T47D (cell line): ENCODE measurements around the gene LGALS3BP.
A peak's percentile ranks its signal among the peaks of the same experiment; 100 is the strongest.

Source experiments
- DNase-seq, 2 experiments: peaks; one replicate each; pipeline versions ENCODE4 v3.0.0 to v3.0.0-alpha.2; 2011 to 2012; ENCODE audit warnings: low read depth in 1 of 2, low spot score in 1 of 2
- JUND ChIP-seq: IDR thresholded peaks from 2 replicates; pipeline ENCODE4 v1.6.1; 2012; ENCODE audit warnings: low read depth
- in situ Hi-C: cut with HindIII; loops from 2 replicates; pipeline ENCODE4 v1.10.0; 2016; ENCODE audit warnings: low sequenced_read_pairs, low pct_unique_long_range_greater_than_20kb

Gene LGALS3BP

GRCh38 chr17:79020631-79021301, 41.0 kb upstream of the LGALS3BP start:
- DNase-seq: no peak
- in situ Hi-C loops: no loop called here
- no peak for TF ChIP-seq JUND

GRCh38 chr17:79019632-79020584, 40.2 kb upstream of the LGALS3BP start:
- no peak for TF ChIP-seq JUND
- DNase-seq: peak in 1 of 2 experiments; percentile 83
- in situ Hi-C loops: no loop called here

GRCh38 chr17:79019261-79019631, 39.5 kb upstream of the LGALS3BP start:
- DNase-seq: no peak
- in situ Hi-C loops: no loop called here
- TF ChIP-seq JUND: no peak

- DNase-seq: no peak
- in situ Hi-C loops: no loop called here
- TF ChIP-seq JUND: no peak
Observed at GRCh38 chr17:79018370-79018695, 38.6 kb upstream of the LGALS3BP start.

- in situ Hi-C loops: no loop called here
- DNase-seq: no peak
- TF ChIP-seq JUND: no peak
Observed at GRCh38 chr17:79017546-79018369, 38.0 kb upstream of the LGALS3BP start.

- DNase-seq: no peak
- no peak for TF ChIP-seq JUND
- in situ Hi-C loops: no loop called here
Observed at GRCh38 chr17:79014158-79014758, 34.5 kb upstream of the LGALS3BP start.

- DNase-seq: no peak
- TF ChIP-seq JUND: no peak
- in situ Hi-C loops: no loop called here
Observed at GRCh38 chr17:79012563-79013134, 32.9 kb upstream of the LGALS3BP start.

GRCh38 chr17:79011451-79012147, 31.9 kb upstream of the LGALS3BP start:
- no peak for DNase-seq
- no peak for TF ChIP-seq JUND
- in situ Hi-C loops: no loop called here

GRCh38 chr17:79010304-79010646, 30.6 kb upstream of the LGALS3BP start:
- TF ChIP-seq JUND: no peak
- no peak for DNase-seq
- in situ Hi-C loops: no loop called here

GRCh38 chr17:79009397-79010303, 29.9 kb upstream of the LGALS3BP start, which contains the start of gene CANT1:
Gene CANT1 (minus strand): TSS chr17:79009764. CDS start chr17:78997622, 12,142 bp downstream.
- in situ Hi-C loops: no loop called here
- DNase-seq: peak; percentile 76 to 90
- no peak for TF ChIP-seq JUND
